ENCODE results near the gene CHRM1. TPM values are rescaled to one million over a fixed set of nuclear protein-coding genes. Genes with fewer than 3 reads are reported as not detected.

Gene CHRM1
- total RNA-seq, 4 donors from 2014 or later: not detected

DNA sequence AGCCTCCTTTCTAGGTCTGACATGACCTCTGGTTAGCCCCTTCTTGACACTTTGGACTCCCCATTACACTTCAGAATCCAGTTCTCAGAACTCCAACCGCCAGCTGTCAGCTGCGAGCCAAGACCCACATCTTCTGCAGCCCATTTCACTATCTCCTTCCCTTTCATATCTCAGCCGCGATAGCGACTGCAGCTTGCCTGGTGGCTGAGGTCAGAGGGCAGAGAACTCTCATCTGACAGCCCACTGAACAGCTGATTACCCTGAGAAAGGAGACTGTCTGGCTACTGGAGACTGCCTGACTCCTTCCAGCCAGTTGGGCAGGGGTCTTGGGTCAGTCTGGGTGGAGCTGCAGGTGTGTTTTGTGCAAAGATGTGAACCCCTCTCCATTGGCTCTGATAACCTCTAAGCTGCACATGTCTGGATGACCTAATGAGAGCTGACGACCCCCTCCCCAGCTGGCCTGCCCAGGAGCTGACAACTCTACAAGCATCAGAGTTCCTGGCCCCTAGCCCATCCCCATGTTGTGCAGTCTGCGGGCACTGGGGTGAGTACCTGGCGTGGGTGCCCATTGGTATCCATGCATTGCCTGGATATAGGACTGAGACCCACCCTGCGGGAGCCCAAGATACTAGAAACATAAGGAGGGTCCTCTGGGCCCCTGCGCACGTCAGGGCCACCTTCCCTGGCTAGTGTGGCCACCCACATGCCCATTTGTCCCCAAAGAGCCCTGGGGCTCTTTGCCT is 1.1 kb downstream of the CHRM1 start:
- no peak for DNase-seq (ENCODE audit: low spot score)
- ATAC-seq (ENCODE audit: low FRiP score): no peak
- TF ChIP-seq, protein P1, sequence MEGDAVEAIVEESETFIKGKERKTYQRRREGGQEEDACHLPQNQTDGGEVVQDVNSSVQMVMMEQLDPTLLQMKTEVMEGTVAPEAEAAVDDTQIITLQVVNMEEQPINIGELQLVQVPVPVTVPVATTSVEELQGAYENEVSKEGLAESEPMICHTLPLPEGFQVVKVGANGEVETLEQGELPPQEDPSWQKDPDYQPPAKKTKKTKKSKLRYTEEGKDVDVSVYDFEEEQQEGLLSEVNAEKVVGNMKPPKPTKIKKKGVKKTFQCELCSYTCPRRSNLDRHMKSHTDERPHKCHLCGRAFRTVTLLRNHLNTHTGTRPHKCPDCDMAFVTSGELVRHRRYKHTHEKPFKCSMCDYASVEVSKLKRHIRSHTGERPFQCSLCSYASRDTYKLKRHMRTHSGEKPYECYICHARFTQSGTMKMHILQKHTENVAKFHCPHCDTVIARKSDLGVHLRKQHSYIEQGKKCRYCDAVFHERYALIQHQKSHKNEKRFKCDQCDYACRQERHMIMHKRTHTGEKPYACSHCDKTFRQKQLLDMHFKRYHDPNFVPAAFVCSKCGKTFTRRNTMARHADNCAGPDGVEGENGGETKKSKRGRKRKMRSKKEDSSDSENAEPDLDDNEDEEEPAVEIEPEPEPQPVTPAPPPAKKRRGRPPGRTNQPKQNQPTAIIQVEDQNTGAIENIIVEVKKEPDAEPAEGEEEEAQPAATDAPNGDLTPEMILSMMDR (IDR thresholded peaks at IDR 0.05): no peak

DNA sequence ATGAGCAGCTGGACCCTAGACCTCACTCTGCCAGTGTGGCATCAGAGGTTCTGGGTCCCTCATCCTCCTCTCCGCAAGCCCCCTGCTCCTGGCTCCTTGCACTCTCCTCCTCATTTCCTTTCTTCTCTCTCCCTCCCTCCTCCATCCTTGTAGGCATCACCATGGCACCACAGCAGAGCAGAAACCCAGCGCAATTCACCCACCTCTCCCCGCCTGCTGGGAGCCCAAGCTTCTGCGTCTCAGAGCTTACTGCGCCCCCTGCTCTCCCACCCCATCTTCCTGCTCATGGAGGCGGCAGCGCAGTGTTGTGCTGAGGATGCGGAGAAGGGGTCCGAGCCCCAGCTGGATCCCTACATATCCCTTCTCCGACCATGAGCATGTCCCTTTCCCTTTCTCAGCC is 1.7 kb downstream of the CHRM1 start:
- TF ChIP-seq, protein P1 (IDR thresholded peaks at IDR 0.05): no peak
- no peak for ATAC-seq (ENCODE audit: low FRiP score)
- DNase-seq (ENCODE audit: low spot score): no peak

DNA sequence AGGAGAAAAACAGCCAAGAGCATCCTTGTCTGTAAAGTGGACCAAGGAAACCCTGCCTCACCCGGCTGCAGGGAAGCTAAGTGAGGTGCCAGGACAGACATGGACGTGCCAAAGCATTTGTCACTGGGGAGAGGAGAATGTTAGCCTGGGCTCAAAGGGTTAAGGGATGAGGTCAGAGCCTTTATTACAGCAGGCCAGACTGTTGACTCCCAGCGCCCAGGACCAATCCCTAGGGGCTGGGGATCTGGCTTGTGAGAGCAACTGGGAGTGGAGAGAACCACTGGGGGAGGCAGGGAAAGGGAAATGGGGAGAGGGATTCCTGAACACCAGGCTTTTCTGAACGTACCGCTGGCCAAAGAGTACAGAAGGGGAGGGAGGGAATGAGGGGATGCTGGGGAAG is 2.6 kb downstream of the CHRM1 start:
- DNase-seq (ENCODE audit: low spot score) (no peak), ATAC-seq (ENCODE audit: low FRiP score) (no peak)
- TF ChIP-seq, protein P1 (IDR thresholded peaks at IDR 0.05): no peak

DNA sequence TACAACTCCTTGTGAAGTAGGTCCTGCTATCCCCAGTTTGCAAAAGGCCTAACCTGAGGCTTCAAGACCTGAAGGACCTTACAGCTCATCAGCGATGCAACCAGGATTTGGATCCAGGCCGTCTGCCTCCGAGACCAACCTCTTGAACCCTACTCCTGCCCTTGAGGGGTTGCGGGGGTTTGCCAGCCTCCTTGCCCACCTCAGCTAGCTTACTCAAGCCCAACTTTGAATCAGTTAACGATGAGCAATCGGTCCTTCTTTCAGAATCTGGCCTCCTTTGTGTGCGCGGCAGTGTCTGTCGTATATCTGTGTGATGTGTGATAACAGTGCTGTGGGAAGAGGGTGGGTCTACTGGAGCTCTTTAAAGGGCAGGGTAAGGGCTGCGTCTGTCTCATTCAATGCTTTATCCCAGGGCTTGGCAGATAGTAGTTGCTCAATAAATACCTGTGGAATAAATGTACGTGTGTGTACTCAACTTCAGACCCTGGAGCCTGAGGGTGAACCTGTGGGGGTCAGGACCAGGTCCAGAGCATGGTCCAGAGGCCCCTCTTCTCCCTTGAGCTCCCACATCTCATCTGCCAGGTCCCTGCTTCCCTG is 3.2 kb downstream of the CHRM1 start:
- ATAC-seq (ENCODE audit: low FRiP score) (no peak), DNase-seq (ENCODE audit: low spot score) (no peak)
- TF ChIP-seq, protein P1 (IDR thresholded peaks at IDR 0.05): no peak

- TF ChIP-seq, protein P1 (IDR thresholded peaks at IDR 0.05): no peak
- no peak for DNase-seq (ENCODE audit: low spot score)
- ATAC-seq (ENCODE audit: low FRiP score): no peak
Observed at GRCh38 chr11:62914416-62914815, 6.7 kb downstream of the CHRM1 start.

- ATAC-seq (ENCODE audit: low FRiP score) (no peak), DNase-seq (ENCODE audit: low spot score) (no peak)
- TF ChIP-seq, protein P1 (IDR thresholded peaks at IDR 0.05): no peak
Observed at GRCh38 chr11:62912268-62912667, 8.9 kb downstream of the CHRM1 start.
